Stomach (tissue), 9 donors: ENCODE results near the gene CRISPLD2. TPM values are rescaled to one million over a fixed set of nuclear protein-coding genes. Genes with fewer than 3 reads are reported as not detected.

ENCODE experiments used
- DNase-seq, 2 donors: peaks; one replicate each; pipeline versions ENCODE4 v3.0.0 to v3.0.0-alpha.2; 2013 to 2019
- H3K27ac ChIP-seq, 5 donors: fragments of 200-600 bp in 4 of 5; sonication (generic) in 4 of 5; one replicate each; pipeline ENCODE4 v1.5.1; 2013 to 2019; ENCODE audit warnings: mild to moderate bottlenecking in 1 of 5, moderate library complexity in 1 of 5
- H3K27me3 ChIP-seq, 3 donors: fragments of 200-600 bp; sonication (generic); one replicate each; pipeline ENCODE4 v1.5.1; 2017 to 2019; ENCODE audit warnings: mixed run types in 1 of 3
- H3K36me3 ChIP-seq, 4 donors: fragments of 200-600 bp; sonication (generic); 1 replicate in 3 of 4; 2 replicates in 1 of 4; pipeline ENCODE4 v1.5.1; 2016 to 2019
- H3K4me1 ChIP-seq, 4 donors: fragments of 200-600 bp; sonication (generic); one replicate each; pipeline ENCODE4 v1.5.1; 2016 to 2019
- H3K4me3 ChIP-seq, 4 donors: fragments of 200-600 bp; sonication (generic) in 3 of 4; one replicate each; pipeline ENCODE4 v1.5.1; 2016 to 2019; ENCODE audit warnings: mild to moderate bottlenecking in 1 of 4
- H3K9me3 ChIP-seq, 4 donors: fragments of 200-600 bp; sonication (generic); one replicate each; pipeline ENCODE4 v1.5.1; 2016 to 2019
- CTCF ChIP-seq, 7 experiments: fragments of 450-650 bp in 4 of 7; fragments of 200-600 bp in 3 of 7; sonication (generic) in 3 of 7; IDR thresholded peaks; one replicate each; pipeline ENCODE4 v1.5.1; 2016 to 2019; ENCODE audit warnings: antibody characterized with exemption in 7 of 7, control low read depth in 2 of 7, mild to moderate bottlenecking in 1 of 7
- EP300 ChIP-seq: sonication (generic); formaldehyde crosslinking; IDR thresholded peaks from one replicate; pipeline ENCODE4 v1.6.1; 2017; ENCODE audit warnings: antibody characterized with exemption
- POLR2A ChIP-seq, 4 donors: fragments of 450-650 bp; IDR thresholded peaks; one replicate each; pipeline ENCODE4 v1.6.1; 2016; ENCODE audit warnings: antibody characterized with exemption in 4 of 4, control low read depth in 2 of 4, mild to moderate bottlenecking in 1 of 4, moderate library complexity in 1 of 4
- POLR2AphosphoS5 ChIP-seq, 3 donors: sonication (generic); formaldehyde crosslinking; IDR thresholded peaks; one replicate each; pipeline ENCODE4 v1.6.1; 2016; ENCODE audit warnings: antibody characterized with exemption in 3 of 3
- WGBS, 5 donors: extraction: QIAGEN DNeasy Blood & Tissue Kit in 3 of 5; methylation state at CpG; one replicate each; pipeline versions ENCODE4 v1.1.5 to v1.1.7; 2013 to 2018; 5-methylcytosine and 5-hydroxymethylcytosine counted together
- intact Hi-C: fragments of 100-400 bp; cut with DNase I; formaldehyde crosslinking; loops from one replicate; pipeline ENCODE4 v1.15.1; 2023; ENCODE audit warnings: low total_unique reads
- polyA plus RNA-seq, 3 donors: library from polyadenylated mRNA; stranded (reverse); fragments of 200-250 nt; gene quantifications; one replicate each; pipeline ENCODE4 v1.2.3, GENCODE V29; 2013
- total RNA-seq, 5 donors: library from RNA; depleted of rRNA; stranded (reverse); fragments of >200 nt; gene quantifications; one replicate each; pipeline versions ENCODE4 v1.1.0 to v1.2.3, GENCODE V29; 2014 to 2016
- donor health status: healthy with polysubstance abuse.
- donor health status: Bipolar disorder and iron deficiency.
- donor health status: healthy.

The CRISPLD2 gene
- total and polyA plus RNA-seq, 8 donors, result 18.3 to 242 (median 95.8) TPM

- no peak overlapping the region for H3K4me3 ChIP-seq
- no peaks in the 10 kb centered on the region for H3K27me3 ChIP-seq
- DNase-seq, result peak in 1 of 2 donors; percentile 37
- 29 to 43% (median 33%) methylated on average over 5 of the region's 5 CpGs for WGBS, 5 donors
- peaks cover 15 to 31% (median 27%) of the 10 kb centered on the region in 4 donors for H3K4me1 ChIP-seq
- no peaks in the 10 kb centered on the region for H3K9me3 ChIP-seq
- intact Hi-C loops, result no loop called here
- TF ChIP-seq POLR2AphosphoS5 (IDR thresholded peaks at IDR 0.05) (no peak), EP300 (no peak)
- no peaks in the 10 kb centered on the region for H3K36me3 ChIP-seq
- peak overlapping the region in 4 of 5 donors; percentile 31 to 69 (median 54) for H3K27ac ChIP-seq
These were observed 32.5 kb upstream of the CRISPLD2 start for GRCh38 chr16:84787263-84787622.

- DNase-seq, result no peak
- Histone ChIP-seq H3K36me3 (no peaks in the 10 kb centered on the region), H3K27me3 (no peaks in the 10 kb centered on the region), H3K4me1 (peaks cover 15 to 32% (median 27%) of the 10 kb centered on the region in 4 donors), H3K27ac (no peak overlapping the region), H3K4me3 (no peak overlapping the region), H3K9me3 (no peaks in the 10 kb centered on the region)
- WGBS, 5 donors, result 92 to 98% (median 95%) methylated on average over 19 to 22 of the region's 22 CpGs
- intact Hi-C loops, result no loop called here
- TF ChIP-seq POLR2A (IDR thresholded peaks at IDR 0.05), result no peak
- no peak for TF ChIP-seq POLR2AphosphoS5 (IDR thresholded peaks at IDR 0.05)
- TF ChIP-seq EP300, result no peak
- no peak for TF ChIP-seq CTCF (IDR thresholded peaks at IDR 0.05)
These were observed 30.8 kb upstream of the CRISPLD2 start for GRCh38 chr16:84788920-84789391.

GRCh38 chr16:84789431-84789830 is 30.4 kb upstream of the CRISPLD2 start:
- Histone ChIP-seq H3K9me3 (no peaks in the 10 kb centered on the region), H3K4me1 (peaks cover 15 to 37% (median 27%) of the 10 kb centered on the region in 4 donors), H3K27ac (no peak overlapping the region), H3K36me3 (no peaks in the 10 kb centered on the region), H3K4me3 (no peak overlapping the region), H3K27me3 (no peaks in the 10 kb centered on the region)
- TF ChIP-seq POLR2A (IDR thresholded peaks at IDR 0.05) (no peak), POLR2AphosphoS5 (IDR thresholded peaks at IDR 0.05) (no peak), CTCF (IDR thresholded peaks at IDR 0.05) (no peak), EP300 (no peak)
- DNase-seq, result no peak
- 74 to 93% (median 87%) methylated on average over 11 of the region's 11 CpGs for WGBS, 5 donors
- intact Hi-C loops, result no loop called here

GRCh38 chr16:84790301-84790700 is 29.5 kb upstream of the CRISPLD2 start:
- Histone ChIP-seq H3K27ac (no peak overlapping the region), H3K4me1 (peaks cover 15 to 38% (median 29%) of the 10 kb centered on the region in 4 donors), H3K9me3 (no peaks in the 10 kb centered on the region), H3K4me3 (no peak overlapping the region), H3K36me3 (no peaks in the 10 kb centered on the region), H3K27me3 (no peaks in the 10 kb centered on the region)
- intact Hi-C loops, result no loop called here
- TF ChIP-seq EP300 (no peak), CTCF (IDR thresholded peaks at IDR 0.05) (no peak)
- DNase-seq, result no peak
- 92 to 98% (median 95%) methylated on average over 4 of the region's 4 CpGs for WGBS, 5 donors

GRCh38 chr16:84791088-84791487 is 28.7 kb upstream of the CRISPLD2 start:
- WGBS, 5 donors, result 55 to 82% (median 79%) methylated on average over 12 of the region's 12 CpGs
- H3K9me3 ChIP-seq, result no peaks in the 10 kb centered on the region
- intact Hi-C loops, result no loop called here
- TF ChIP-seq CTCF (IDR thresholded peaks at IDR 0.05) (no peak), POLR2A (IDR thresholded peaks at IDR 0.05) (no peak), POLR2AphosphoS5 (IDR thresholded peaks at IDR 0.05) (peak in 1 of 3 donors; percentile 19)
- H3K4me3 ChIP-seq, result no peak overlapping the region
- no peak for DNase-seq
- H3K36me3 ChIP-seq, result no peaks in the 10 kb centered on the region
- H3K27ac ChIP-seq, result peak overlapping the region in 3 of 5 donors; percentile 12 to 67 (median 47)
- no peaks in the 10 kb centered on the region for H3K27me3 ChIP-seq
- H3K4me1 ChIP-seq, result peaks cover 11 to 31% (median 21%) of the 10 kb centered on the region in 4 donors
